K562 (cell line): ENCODE results near the gene SLC66A2.
A peak's percentile ranks its signal among the peaks of the same experiment; 100 is the strongest.

Experiments
- CREBBP ChIP-seq: IDR thresholded peaks from one replicate; pipeline ENCODE4 v1.6.1; 2012; ENCODE audit warnings: low read depth, mild to moderate bottlenecking, control low read depth, inconsistent platforms, low read length
- CTCF ChIP-seq, 3 experiments: IDR thresholded peaks in 2 of 3; conservative IDR thresholded peaks in 1 of 3; 2 replicates each; pipeline ENCODE4 v1.5.1; 2011 to 2012; ENCODE audit warnings: low read length in 3 of 3, mild to moderate bottlenecking in 3 of 3, control low read depth in 2 of 3, improper control_type of control experiment in 1 of 3, inconsistent platforms in 1 of 3, low read depth in 1 of 3, mixed read lengths in 1 of 3, moderate library complexity in 1 of 3; ENCODE audit not compliant: insufficient read depth in 2 of 3
- E2F6 ChIP-seq, 2 experiments: IDR thresholded peaks; 2 replicates each; pipeline ENCODE4 v1.6.1; 2011; ENCODE audit warnings: borderline replicate concordance in 1 of 2, control low read depth in 1 of 2, low read depth in 1 of 2, low read length in 1 of 2, mild to moderate bottlenecking in 1 of 2, mixed read lengths in 1 of 2, moderate library complexity in 1 of 2; ENCODE audit not compliant: insufficient read depth in 1 of 2, insufficient read length in 1 of 2, poor library complexity in 1 of 2, severe bottlenecking in 1 of 2; ENCODE audit errors: extremely low read depth in 1 of 2
- POLR2A ChIP-seq: fragments of 450-650 bp; conservative IDR thresholded peaks from 2 replicates; pipeline ENCODE4 v1.6.1; 2016
- SRF ChIP-seq, 2 experiments: fragments of 250-450, 450-650 bp in 1 of 2; sonication (Bioruptor Pico) in 1 of 2; sonication (generic) in 1 of 2; formaldehyde crosslinking; IDR thresholded peaks; 2 replicates each; pipeline versions ENCODE4 v1.5.0 to v1.5.1; 2020 to 2022; ENCODE audit warnings: mild to moderate bottlenecking in 1 of 2, missing genetic modification reagents in 1 of 2

GRCh38 chr18:79982736-79983135 is 31.3 kb upstream of the SLC66A2 start:
- TF ChIP-seq CREBBP, result no peak
- TF ChIP-seq E2F6 (IDR thresholded peaks at IDR 0.05; ENCODE audit: borderline replicate concordance in 1 of 2, extremely low read depth in 1 of 2, insufficient read depth in 1 of 2, insufficient read length in 1 of 2, low read depth in 1 of 2, low read length in 1 of 2, poor library complexity in 1 of 2, severe bottlenecking in 1 of 2), result no peak
- TF ChIP-seq SRF (CRISPR knock-in tag; IDR thresholded peaks at IDR 0.05), result no peak
- peak in 2 of 3 experiments; percentile 8 to 37; a peak in 2 of 6 replicates for TF ChIP-seq CTCF (IDR thresholded peaks at IDR 0.05 in 2 of 3, conservative IDR thresholded peaks at IDR 0.05 in 1 of 3; ENCODE audit: insufficient read depth in 2 of 3, low read depth in 1 of 3, low read length in 3 of 3)
- no peak for TF ChIP-seq POLR2A
